ENCODE measurements around the gene LPP. TPM values are rescaled to one million over a fixed set of nuclear protein-coding genes. Genes with fewer than 3 reads are reported as not detected.

The LPP gene
- total RNA-seq, 2 experiments from 2014 or later: 49.6 to 54.3 TPM

DNA sequence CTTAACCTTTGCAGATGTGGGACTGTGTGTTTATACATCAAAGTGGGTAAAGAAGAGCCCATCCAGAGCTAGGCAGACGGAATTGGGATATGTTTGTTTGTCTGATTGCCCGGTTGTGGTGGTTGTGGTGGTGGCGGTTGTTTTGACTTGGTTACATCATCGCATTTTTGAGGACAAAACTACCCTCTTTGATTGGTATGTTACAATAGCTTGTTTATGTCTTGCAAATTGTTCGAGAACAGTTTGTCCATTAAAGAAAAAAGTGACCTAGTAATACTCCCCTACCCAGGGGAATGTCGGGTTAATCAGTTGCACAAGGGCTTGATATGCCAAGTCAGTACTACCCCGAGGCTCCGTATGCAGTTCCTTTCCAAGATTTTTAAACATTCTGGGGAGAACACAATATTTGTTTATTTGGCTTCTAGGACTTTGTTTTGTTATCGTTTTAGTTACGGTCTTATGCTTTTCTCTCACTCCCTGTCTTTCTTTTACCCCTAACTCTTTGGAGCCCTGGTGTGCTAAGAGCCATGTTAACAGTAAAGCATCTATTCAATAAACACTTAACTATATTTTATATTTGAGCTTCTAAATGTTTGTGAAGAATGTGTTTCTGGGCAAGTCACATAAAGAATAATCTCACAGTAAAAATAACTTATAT, 315.4 kb downstream of the LPP start:
- POLR2A ChIA-PET: interaction anchor here (0.7 kb wide), 1 partner anchor 37 kb away, joined by 3 read pairs; no protein-coding TSS in a partner anchor

DNA sequence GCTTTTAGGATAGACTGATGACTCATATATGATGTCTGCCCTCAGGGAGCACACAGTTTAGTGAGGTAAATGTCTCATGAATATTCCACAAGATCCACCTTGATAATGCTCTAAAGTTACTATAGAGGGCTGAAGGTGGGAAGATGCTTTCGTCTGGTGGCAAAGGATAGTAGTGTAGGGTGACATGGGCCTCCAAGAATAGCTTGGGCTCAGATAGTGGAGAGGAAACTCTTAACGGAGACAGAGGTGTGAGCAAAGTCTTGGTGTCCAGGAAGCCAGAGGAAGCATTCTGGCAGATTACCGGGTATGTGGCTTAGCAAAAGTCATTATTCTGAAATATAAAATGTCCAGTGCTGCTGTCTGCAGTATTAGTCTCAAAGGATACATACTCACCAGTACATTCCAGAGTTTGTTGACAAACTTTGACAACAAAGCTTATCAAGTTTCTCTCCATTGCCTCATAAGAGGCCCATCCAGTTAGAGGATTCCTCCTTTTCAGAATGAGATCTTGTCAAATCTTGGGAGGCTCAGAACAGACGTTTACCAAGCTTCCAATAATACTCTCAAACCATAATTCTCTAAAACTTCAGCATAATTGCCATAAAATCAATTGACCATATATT, 316.7 kb downstream of the LPP start:
- DNase-seq (no peak), ATAC-seq (ENCODE audit: low read depth) (no peak)
- no peaks in the 10 kb centered on the region for H3K27me3 Mint-ChIP-seq
- POLR2A ChIA-PET: no interaction called here
- H3K27ac Mint-ChIP-seq: no peak overlapping the region
- H3K9me3 Mint-ChIP-seq: peaks cover 4% of the 10 kb centered on the region
- no peak overlapping the region for H3K4me3 Mint-ChIP-seq
- peaks cover 23% of the 10 kb centered on the region for H3K36me3 Mint-ChIP-seq
- H3K4me1 Mint-ChIP-seq: no peaks in the 10 kb centered on the region

More for the DNA sequence above, 315.4 kb downstream of the LPP start:
- Mint-ChIP-seq H3K36me3 (peaks cover 23% of the 10 kb centered on the region), H3K27ac (no peak overlapping the region), H3K4me1 (no peaks in the 10 kb centered on the region), H3K4me3 (no peak overlapping the region), H3K27me3 (no peaks in the 10 kb centered on the region), H3K9me3 (peaks cover 4% of the 10 kb centered on the region)
- DNase-seq: no peak
- ATAC-seq (ENCODE audit: low read depth): no peak

DNA sequence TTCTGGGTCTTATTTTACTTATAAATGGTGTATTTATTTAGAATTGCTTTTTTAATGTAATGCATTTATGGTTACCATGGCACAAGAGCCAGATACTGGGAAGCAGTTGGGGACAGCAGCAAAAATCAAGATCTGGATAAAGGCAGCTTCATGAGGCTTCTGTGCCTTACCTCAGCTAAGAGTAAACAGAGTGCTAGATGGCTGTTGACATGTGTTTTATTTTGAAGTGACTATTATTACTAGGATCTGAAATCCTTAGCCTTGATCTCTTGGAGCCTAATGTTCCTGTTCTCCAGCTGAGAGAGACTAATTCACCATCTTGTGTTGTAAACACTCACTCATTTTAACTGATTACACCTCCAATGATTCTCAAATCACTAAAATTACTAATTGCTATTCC, 317.8 kb downstream of the LPP start:
- ATAC-seq (ENCODE audit: low read depth): no peak
- Mint-ChIP-seq H3K4me1 (no peaks in the 10 kb centered on the region), H3K36me3 (peaks cover 25% of the 10 kb centered on the region), H3K27ac (no peak overlapping the region), H3K9me3 (peaks cover 4% of the 10 kb centered on the region), H3K27me3 (no peaks in the 10 kb centered on the region), H3K4me3 (no peak overlapping the region)
- POLR2A ChIA-PET: no interaction called here
- no peak for DNase-seq

- Mint-ChIP-seq H3K9me3 (peaks cover 4% of the 10 kb centered on the region), H3K4me3 (no peak overlapping the region), H3K4me1 (no peaks in the 10 kb centered on the region), H3K36me3 (peaks cover 24% of the 10 kb centered on the region), H3K27me3 (no peaks in the 10 kb centered on the region), H3K27ac (no peak overlapping the region)
- ATAC-seq (ENCODE audit: low read depth) (no peak), DNase-seq (no peak)
- POLR2A ChIA-PET: no interaction called here
These were observed 318.4 kb downstream of the LPP start for GRCh38 chr3:188472336-188472735.

GRCh38 chr3:188473045-188473444, 319.1 kb downstream of the LPP start:
- DNase-seq (no peak), ATAC-seq (ENCODE audit: low read depth) (no peak)
- POLR2A ChIA-PET: no interaction called here
- H3K9me3 Mint-ChIP-seq: peaks cover 4% of the 10 kb centered on the region
- no peak overlapping the region for H3K27ac Mint-ChIP-seq
- H3K4me3 Mint-ChIP-seq: no peak overlapping the region
- H3K27me3 Mint-ChIP-seq: no peaks in the 10 kb centered on the region
- peaks cover 22% of the 10 kb centered on the region for H3K36me3 Mint-ChIP-seq
- peaks cover 3% of the 10 kb centered on the region for H3K4me1 Mint-ChIP-seq

DNA sequence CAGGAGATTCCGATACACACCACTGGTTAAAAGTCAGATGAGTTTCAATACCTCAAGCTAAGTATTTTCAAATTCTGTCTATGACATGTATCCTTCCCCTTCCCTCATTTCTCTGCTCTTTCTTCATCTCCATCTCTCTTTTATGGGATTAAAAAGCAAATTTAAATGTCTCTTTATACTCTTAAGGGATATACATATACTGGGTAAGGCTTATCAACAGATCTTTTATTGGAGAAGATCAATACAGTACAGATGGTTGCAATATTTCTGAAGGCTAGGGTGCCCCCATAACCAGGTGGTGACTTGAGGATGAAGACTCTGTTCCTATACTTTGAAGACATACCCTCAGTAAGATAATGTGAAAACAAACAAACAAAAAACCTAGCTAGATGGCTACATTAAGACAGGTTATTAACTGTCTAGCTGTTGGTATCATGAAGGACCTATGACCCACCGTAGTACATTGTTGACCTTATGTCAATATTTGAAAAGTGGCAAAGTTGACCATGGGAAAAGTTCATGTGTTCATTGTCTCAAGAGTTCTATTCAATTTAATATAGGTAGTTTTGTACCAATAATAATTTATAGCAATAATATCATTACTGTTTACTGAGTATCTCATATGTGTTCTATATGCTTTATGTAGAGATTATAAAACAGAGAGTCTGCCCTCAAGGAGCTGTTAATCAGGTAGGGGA, 319.8 kb downstream of the LPP start:
- DNase-seq (no peak), ATAC-seq (ENCODE audit: low read depth) (no peak)
- H3K9me3 Mint-ChIP-seq: peaks cover 4% of the 10 kb centered on the region
- peaks cover 18% of the 10 kb centered on the region for H3K36me3 Mint-ChIP-seq
- no peak overlapping the region for H3K27ac Mint-ChIP-seq
- H3K4me1 Mint-ChIP-seq: peaks cover 3% of the 10 kb centered on the region
- no peaks in the 10 kb centered on the region for H3K27me3 Mint-ChIP-seq
- POLR2A ChIA-PET: no interaction called here
- H3K4me3 Mint-ChIP-seq: no peak overlapping the region

DNA sequence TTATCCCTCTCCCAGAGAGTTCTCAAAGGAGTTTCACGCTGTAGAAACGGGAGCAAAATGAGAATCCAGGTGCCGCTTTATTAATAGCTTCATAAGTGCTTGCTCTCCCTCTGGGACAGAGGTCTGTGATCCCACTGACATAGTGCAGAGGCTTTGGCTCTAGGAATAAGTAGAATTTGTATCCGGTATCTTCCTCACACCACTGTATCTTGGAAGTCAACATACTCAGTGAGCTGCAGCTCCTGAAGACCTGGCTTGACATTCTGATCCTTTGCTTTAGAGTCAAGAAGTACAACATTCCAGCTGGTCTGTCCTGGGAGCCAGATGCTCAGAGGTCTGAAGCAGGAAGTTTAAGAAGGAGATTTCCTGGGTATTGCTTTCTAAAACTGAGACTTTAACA, 323.0 kb downstream of the LPP start:
- Mint-ChIP-seq H3K27me3 (no peaks in the 10 kb centered on the region), H3K27ac (no peak overlapping the region), H3K4me1 (peaks cover 3% of the 10 kb centered on the region), H3K4me3 (no peak overlapping the region), H3K36me3 (peaks cover 8% of the 10 kb centered on the region), H3K9me3 (peaks cover under 1% of the 10 kb centered on the region)
- no peak for ATAC-seq (ENCODE audit: low read depth)
- POLR2A ChIA-PET: no interaction called here
- no peak for DNase-seq

DNA sequence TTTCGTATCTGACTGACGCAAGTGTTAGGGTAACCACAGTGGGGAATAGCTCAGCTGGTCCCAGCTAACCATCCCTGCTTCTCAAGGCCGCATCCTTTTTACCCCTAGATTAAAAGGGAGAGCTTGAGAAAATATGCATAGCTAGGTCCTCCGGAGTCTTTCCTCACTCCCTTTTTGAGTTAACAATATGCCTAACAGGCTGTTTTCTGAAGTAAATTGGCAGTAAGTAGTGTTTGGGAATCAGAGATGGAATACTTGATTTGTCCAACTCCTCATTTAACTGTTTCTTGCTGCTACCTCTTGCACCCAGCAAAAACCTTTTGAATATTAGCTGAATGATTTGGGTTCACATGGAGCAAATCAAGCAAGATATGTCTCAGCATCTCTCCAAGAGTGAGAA, 326.1 kb downstream of the LPP start:
- Mint-ChIP-seq H3K27me3 (no peaks in the 10 kb centered on the region), H3K36me3 (peaks cover 25% of the 10 kb centered on the region), H3K9me3 (peaks cover 7% of the 10 kb centered on the region), H3K27ac (no peak overlapping the region), H3K4me3 (no peak overlapping the region), H3K4me1 (peaks cover 3% of the 10 kb centered on the region)
- POLR2A ChIA-PET: no interaction called here
- DNase-seq: no peak
- ATAC-seq (ENCODE audit: low read depth): no peak

DNA sequence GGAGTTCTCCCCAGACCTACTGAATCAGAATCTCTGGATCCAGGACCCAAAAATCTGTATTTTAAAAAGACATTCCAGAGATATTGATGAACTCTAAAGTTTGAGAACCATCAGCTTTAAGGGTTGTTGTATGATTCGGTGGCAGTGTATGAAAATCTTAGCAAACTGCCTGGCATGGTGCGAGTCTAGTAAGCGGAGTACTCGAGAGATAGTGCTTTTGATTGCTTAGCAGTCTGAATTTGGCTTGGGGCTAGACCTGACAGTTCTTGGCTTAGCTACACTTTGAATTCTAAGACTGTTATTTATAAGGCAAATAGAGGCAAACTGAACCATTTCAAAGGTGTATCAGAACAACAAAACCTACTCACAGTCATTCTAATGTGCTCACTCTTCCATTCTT, 329.0 kb downstream of the LPP start:
- Mint-ChIP-seq H3K9me3 (peaks cover 9% of the 10 kb centered on the region), H3K27ac (no peak overlapping the region), H3K4me1 (peaks cover under 1% of the 10 kb centered on the region), H3K36me3 (peaks cover 38% of the 10 kb centered on the region), H3K27me3 (no peaks in the 10 kb centered on the region), H3K4me3 (no peak overlapping the region)
- POLR2A ChIA-PET: no interaction called here
- ATAC-seq (ENCODE audit: low read depth): no peak
- DNase-seq: no peak

DNA sequence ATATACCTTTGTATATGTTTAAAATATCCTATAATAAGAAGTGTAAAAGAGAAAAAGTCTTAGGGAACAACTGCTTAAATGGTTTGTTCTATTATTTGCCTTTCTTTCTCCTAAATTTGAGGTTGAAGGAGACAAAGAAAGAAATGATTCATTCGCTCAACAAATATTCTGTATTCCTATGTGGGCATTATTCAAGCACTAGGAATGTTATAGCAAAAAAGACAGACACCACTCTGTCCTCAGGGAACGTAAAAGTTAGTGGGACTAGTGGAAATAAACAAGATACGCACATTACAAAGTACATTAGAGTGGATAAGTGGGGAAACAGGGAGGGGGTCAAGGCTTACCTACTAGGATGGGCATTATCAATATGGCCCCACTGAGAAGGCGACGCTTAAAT, 332.2 kb downstream of the LPP start:
- Mint-ChIP-seq H3K27me3 (no peaks in the 10 kb centered on the region), H3K9me3 (peaks cover 9% of the 10 kb centered on the region), H3K4me1 (peaks cover 4% of the 10 kb centered on the region), H3K36me3 (peaks cover 50% of the 10 kb centered on the region), H3K27ac (no peak overlapping the region), H3K4me3 (no peak overlapping the region)
- POLR2A ChIA-PET: interaction anchor here (0.6 kb wide), 1 partner anchor 740 kb away, joined by 4 read pairs; no protein-coding TSS in a partner anchor
- ATAC-seq (ENCODE audit: low read depth): no peak
- DNase-seq: no peak

- POLR2A ChIA-PET: no interaction called here
- Mint-ChIP-seq H3K4me1 (peaks cover 4% of the 10 kb centered on the region), H3K9me3 (peaks cover 8% of the 10 kb centered on the region), H3K36me3 (peaks cover 50% of the 10 kb centered on the region), H3K4me3 (no peak overlapping the region), H3K27ac (no peak overlapping the region), H3K27me3 (no peaks in the 10 kb centered on the region)
- no peak for DNase-seq
- no peak for ATAC-seq (ENCODE audit: low read depth)
These were observed 333.0 kb downstream of the LPP start for GRCh38 chr3:188486952-188487351.

DNA sequence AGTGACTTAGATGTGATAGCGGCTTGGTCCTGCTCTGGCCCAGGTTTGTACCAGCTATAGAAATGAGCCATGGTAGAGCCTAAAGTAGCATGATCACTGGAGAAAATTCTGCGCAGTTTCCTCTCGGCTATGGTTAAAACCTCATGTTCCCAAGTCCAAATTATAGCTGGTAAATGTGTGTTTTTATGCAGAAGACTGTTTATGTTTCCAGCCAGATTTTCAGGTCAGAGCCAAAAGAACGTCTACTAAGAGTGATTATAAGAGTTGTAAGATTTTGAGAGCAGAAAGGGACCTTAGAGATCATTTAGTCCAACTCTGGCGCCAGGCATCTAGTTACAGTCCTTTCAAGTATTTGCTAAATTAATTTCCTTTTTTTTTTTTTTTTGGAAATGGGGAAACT, 333.7 kb downstream of the LPP start:
- H3K9me3 Mint-ChIP-seq: peaks cover 3% of the 10 kb centered on the region
- no peak overlapping the region for H3K4me3 Mint-ChIP-seq
- ATAC-seq (ENCODE audit: low read depth) (no peak), DNase-seq (no peak)
- POLR2A ChIA-PET: interaction anchor here (0.7 kb wide), 1 partner anchor 70 kb away, joined by 4 read pairs; no protein-coding TSS in a partner anchor
- peaks cover 4% of the 10 kb centered on the region for H3K4me1 Mint-ChIP-seq
- H3K36me3 Mint-ChIP-seq: peaks cover 50% of the 10 kb centered on the region
- H3K27ac Mint-ChIP-seq: no peak overlapping the region
- no peaks in the 10 kb centered on the region for H3K27me3 Mint-ChIP-seq

- ATAC-seq (ENCODE audit: low read depth): no peak
- Mint-ChIP-seq H3K27ac (no peak overlapping the region), H3K27me3 (no peaks in the 10 kb centered on the region), H3K4me3 (no peak overlapping the region), H3K9me3 (peaks cover 3% of the 10 kb centered on the region), H3K36me3 (peaks cover 55% of the 10 kb centered on the region), H3K4me1 (peaks cover 4% of the 10 kb centered on the region)
- POLR2A ChIA-PET: no interaction called here
- no peak for DNase-seq
These were observed 334.8 kb downstream of the LPP start for GRCh38 chr3:188488801-188489200.
